Forelimb muscle (tissue), 1 donor: ENCODE measurements around the gene CSTPP1. TPM values are rescaled to one million over a fixed set of nuclear protein-coding genes. Genes with fewer than 3 reads are reported as not detected.
A peak's percentile ranks its signal among the peaks of the same experiment; 100 is the strongest.

Experiments used
- DNase-seq: peaks from one replicate; pipeline ENCODE4 v3.0.0-alpha.2; 2013; ENCODE audit warnings: low read depth
- polyA plus RNA-seq: library from polyadenylated mRNA; unstranded; fragments of 120-200 nt; gene quantifications from one replicate; pipeline ENCODE4 v1.2.1, GENCODE V29; 2013; ENCODE audit not compliant: insufficient read length

The CSTPP1 gene
- polyA plus RNA-seq, 1 donor: 20.0 TPM

DNA sequence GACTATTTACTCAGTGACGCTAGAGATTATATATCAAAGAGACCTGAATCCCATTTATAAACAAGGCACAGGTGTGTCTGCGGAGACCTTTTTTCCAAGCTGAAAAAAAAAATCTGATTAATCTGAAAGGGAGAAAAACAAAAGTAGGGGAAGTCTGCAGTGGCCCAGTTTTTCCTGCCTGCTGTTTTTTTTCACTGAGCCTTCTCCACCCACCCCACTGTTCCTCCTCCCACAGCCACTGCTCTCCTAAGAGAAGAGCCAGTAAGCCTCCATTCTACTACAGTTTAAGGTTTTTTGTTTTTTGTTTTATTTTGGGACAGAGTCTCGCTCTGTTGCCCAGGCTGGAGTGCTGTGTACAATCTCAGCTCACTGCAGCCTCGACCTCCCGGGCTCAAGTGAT lies 221.7 kb downstream of the CSTPP1 start:
- no peak for DNase-seq

DNA sequence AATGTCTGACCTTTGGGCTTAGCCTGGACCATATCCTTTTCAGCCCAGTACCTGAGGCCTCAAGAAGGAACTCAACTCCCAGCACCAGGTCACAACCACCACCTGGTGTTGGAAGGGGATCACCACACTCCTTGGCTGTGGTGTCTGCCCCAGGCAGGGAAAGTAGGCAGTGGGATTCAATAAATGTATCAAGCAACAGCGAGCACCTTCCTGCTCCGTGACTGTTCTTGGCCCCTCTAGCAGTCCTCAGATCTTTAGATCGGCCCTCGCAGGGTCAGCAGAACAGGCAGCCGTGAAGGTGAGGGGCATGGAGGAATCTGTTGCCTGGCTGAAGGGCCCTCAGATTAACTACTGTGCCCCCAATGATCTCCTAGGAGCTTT lies 224.2 kb downstream of the CSTPP1 start:
- DNase-seq: no peak

DNA sequence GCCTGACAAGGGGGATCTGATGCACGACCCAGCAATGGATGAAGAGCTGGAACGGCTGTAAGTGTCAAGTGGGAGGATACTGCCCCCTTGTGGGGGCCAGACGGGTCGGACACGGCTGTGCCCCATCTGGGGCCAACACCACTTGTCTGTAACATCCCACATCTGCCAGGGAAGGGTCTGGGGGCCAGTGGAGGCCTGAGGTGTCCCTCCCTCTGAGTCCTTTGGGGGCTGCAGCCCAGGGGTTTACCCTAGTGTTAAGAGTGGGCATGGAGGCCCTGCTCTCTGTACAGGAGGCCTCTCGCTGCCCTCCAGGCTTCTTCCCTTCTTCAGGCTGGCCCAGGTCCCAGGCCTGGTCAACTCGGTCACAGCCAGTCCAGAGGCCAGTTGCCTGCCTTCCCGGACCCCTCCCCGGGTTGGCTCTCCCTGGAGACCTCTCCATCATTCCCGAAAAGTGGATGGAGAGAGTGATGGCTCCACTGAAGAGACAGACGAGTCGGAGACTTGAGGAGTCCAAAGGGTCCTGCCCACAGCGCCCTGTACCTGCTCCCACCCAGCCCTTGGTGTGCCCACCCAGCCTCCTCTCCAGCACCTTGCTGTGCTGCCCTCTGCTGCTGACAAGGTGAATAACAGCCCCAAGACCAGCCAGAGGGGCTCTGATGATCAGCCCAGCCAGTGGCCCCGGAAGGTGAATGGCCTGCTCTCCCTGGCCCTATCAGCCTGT lies 224.7 kb downstream of the CSTPP1 start:
- DNase-seq: no peak

DNA sequence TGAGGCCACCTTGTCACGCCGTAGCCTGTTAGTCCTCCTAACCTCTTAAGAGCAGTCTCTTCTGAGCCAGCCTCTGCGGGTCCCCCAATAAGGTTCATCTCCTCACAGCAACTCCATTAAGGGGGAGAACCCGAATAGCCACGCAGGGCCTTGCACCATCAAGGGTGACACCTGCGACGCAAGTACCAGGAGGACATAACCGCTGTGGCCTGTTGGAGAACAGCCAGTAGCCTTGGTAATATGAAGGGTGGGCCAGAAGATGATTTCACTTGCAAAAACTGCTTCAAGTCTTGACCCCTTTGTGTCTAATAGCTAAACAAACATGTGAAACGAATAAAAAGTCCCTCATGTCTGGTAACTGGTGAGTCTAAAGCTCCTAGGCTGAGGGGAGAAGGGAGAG lies 225.3 kb downstream of the CSTPP1 start:
- no peak for DNase-seq

DNA sequence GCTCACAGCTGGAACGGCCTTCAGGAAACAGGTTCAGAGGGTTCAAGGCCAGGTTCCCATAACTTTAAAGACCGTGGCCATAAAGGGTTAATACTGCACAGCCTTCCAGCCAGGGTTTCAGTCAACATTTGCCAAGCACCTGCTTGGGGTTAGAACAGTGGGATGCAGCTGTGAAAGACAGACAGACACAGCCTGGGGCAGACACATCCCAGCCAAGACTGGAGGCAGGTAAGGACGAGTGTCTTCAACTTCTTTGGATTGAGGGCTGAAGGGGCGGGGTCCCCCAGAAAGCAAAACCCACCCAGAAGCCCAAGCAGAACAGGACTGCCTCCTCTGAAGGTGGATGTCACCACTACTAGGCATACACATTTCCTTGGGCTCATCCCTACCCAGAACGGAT lies 225.9 kb downstream of the CSTPP1 start:
- DNase-seq: no peak

DNA sequence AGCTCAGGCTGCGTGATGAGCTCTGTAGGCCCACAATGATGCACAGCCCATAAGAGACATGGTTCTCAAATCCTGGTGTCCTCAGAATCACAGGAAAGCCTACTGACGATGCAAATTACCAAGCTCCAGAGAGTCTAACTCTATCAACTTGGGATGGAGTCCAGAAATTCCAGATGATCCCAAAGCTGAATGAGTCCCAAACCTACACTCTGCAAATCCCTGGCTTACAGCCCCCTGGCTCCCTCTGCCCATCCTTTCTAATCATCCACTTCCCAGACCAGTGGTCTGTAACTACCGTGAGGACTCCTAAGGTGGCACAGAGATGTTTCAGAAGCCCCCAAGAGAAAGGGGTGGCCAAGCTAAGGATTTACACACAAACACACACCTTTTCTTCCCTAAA lies 226.6 kb downstream of the CSTPP1 start:
- DNase-seq: no peak

DNA sequence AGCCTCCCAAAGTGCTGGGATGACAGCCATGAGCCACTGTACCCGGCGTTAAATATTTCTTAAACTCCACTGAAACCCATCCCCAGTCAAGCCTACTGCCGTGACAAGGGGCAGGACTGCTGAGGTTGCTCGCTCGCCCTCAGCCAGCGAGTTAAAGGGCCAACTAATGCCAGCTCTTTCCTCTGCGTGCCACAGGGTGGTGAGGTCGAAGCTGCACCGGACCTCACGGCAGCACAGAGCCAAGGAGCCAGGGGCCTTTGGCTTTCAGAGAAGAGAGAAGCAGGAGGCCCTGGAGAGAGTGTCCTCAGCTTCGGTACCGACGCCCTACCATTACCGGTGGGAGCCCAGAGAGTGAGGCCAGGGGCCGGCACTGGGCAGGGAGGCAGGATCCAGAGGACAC lies 227.3 kb downstream of the CSTPP1 start:
- no peak for DNase-seq

DNA sequence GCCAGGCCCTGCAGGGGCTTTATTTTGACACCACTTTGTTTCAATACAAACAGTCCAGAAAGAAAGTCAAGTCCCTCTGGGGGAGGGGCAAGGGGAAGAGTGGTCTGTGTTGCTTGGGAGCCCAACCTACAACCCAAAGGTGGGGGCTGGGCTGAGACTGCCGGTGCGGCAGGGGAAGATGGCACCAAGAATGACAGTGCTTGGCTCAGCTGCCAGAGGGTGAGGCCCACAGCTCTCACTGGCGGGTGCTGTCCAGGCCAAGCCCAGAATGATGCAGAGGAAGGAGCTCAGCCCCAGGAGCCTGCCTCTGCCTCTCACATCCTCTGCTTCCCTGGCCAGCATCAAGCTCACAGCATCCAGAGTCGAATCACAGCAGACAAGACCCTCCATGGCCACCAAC lies 227.8 kb downstream of the CSTPP1 start:
- no peak for DNase-seq

DNA sequence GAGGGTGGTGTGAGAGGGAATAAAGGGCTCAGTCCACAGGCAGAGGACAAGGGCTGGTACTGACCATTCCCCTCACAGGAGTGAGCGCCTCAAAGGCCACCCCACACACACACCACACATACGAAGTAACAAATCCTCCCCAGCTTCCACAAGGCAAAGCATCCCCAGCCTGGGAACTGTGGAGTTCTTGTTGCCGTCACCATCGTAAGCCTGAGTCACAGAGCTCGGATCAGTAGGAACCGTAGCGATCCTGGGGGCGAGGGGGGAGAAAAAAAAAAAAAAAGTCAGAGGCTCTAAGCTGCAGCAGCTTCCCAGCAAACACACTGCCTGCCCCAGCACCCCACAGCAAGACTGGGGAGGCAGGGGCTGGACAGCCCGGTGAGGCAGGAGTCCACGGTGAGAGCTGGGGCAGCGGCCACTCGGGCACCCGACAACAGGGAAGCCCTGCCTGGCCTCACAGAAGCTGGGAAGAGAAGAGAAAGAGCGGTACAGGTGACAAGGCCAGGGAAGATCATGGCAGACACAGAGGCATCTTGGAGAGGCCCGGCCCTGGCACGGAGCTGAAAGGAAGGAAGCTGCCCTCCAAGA lies 228.8 kb downstream of the CSTPP1 start:
- DNase-seq: no peak

DNA sequence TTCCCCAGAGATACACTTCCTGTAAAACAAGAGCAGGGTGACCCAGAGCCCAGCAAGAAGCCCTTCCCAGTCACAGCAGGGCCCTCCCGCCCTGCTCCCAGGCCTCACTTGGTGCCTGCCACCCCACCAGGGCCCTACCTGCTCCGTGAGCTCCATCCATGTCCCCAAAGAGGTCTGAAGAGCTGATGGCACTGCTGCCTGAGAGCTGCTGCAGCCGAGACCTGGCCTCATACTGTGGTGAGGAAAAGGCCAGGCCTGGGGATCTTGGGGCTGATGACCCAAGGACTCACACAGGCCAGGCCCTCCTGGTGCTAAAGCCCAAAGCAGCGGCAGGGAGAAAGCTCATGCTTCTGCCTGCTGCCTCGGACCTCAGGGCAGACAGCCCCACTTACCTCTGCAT lies 229.8 kb downstream of the CSTPP1 start:
- DNase-seq: no peak

DNA sequence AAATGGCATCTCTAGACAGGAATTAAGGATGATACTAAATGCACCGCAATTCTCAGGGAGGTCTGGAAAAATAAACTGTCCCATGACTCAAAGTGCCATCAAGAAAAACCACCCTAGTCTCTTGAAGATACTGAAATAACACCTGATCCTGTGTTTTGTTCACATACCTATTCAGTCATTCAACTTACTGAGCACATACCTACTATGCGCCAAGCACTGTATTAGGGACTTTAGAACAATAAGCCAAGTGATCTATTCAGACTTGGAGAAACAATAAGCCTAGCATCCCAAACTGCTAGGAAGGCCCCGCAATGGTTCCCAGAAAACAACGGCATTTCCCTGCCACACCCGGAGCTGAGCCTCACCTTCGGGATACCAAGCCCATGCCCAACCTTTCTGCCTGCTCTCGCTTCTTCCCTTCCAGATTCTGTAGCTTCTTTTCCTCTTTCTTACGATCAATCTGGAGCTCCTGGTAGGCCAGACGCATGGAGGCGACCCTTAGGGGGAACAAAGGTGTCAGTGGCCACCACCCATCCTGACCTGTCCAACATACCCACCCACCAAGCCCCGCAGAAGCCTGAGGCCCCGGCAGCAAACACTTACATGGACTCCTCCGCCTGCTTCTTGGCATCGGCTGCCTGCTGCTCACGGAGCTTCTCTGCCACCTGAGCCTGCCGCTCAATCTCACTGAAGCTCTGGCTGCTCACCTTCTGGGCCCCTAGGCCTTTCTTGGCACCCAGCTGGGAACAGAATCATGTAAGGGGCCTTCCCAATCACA lies 234.7 kb downstream of the CSTPP1 start:
- no peak for DNase-seq

DNA sequence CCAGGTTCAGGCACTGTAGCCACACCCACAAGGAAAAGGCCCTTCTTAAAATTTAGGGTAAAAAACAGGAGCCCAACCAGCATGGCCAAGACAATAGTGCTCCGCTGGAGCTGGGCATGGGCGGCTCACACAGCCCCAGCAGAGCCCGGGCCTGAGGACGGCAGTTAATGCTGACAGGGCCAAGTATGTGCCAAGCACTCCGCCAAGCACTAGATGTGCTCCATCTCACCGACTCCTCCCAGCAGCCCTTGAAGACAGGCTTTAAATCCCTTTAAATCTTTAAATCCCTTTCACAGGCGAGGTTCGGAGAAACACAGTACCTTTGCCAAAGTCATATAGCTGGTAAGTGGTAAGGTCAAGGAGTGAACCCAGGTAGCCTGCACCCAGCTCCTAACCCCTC lies 235.3 kb downstream of the CSTPP1 start:
- DNase-seq: no peak

DNA sequence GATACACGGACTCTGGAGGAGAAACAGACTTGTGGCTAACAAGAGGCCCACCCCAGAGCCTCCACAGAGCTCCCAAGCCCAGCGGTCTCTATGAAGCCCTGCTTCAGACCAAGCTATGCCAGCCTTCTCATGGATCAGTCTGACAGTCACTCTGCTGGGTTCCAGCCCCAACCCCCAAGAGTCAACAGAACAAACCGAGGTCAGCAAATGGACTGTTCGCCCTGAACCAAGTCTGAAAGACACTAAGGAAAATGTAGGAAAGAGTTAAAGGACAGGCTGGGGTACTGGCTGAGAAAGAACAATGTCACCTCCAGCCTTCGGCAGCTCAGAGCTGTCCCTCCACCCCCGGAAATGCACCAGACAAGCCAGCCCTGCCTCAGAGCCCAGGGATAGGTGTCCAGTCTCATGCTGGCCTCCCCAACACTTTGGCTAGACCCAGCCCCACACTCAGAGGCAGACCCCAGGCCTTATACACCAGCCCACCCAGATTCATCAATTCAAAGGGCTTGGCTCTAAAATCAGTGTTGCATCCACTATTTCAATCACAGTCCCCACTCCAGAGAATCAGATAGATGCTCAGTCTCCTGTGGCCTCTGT lies 236.3 kb downstream of the CSTPP1 start:
- DNase-seq: no peak

DNA sequence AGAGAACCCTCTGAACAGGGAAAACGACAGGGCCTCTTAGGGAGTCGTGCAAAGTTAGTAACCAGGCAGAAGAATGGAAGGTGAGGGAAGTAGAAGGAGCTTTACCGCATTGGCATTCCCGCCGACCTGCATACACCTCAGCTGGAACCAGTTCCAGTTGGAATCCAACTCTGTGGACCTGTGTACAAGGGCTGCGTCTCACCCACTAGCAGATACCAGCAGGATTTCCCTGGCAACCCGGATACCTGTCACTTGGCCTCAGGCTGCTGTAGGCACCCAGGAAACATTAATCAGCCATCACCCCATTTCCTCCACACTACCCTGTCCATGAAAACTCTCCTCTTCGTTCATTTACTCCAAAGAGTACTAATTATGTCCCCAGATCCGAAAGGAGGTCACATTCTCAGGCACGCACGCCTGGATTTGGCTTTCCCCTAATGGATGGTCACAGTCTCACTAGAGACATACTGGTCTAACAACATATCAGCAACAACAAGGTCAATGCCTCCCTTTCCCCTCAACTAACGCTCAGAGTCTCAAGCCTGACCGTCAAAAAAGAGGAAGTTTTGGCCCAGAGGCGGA lies 239.3 kb downstream of the CSTPP1 start:
- DNase-seq: no peak

DNA sequence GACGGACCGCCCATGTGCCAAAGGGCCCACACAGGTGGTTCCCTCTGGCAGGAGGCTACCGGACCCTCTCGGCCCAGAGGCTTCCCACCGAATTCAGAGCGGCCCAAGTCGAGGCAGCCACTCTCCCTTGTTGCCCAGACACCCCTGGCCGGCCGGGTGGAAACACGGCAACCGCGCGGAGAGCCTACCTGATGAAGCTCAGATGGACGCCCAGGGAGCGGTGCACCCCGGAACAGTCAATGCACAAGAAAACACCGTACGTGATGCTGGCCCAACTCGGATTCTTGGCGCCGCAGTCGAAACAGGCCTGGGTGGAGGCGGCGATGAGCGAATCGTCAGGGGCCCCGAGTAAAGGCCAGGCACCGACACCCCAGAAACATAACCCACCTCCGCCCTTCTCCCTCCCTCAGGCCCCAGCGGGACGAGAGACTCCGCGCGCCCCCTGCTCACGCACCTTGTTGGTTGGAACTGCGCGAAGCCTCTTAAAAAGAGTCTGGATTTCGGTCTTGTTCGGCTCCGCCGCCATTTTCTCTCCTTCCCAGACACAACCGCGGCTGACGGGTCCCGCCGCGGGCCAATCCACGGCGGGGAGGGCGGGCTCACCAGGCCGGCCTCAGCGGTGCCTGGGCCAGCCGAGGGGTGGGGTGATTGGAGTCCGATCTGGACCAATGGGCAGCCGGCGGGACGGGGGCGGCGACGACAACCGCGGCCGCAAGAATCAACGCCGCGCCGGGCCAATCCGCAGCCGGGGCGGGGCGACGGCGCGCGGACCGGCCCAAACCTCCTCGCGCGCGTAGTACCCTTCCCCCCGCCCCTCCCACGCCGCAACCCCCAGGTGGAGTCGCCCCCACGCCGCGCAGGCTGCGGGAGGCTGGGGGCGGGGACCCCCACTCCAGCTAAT lies 240.0 kb downstream of the CSTPP1 start, which contains the start of gene ARFGAP2:
TSS of gene ARFGAP2 (minus strand) at position 552 of the 901 bp plus-strand sequence. CDS start at position 526, 26 bp downstream.
- peak; percentile 84 for DNase-seq

DNA sequence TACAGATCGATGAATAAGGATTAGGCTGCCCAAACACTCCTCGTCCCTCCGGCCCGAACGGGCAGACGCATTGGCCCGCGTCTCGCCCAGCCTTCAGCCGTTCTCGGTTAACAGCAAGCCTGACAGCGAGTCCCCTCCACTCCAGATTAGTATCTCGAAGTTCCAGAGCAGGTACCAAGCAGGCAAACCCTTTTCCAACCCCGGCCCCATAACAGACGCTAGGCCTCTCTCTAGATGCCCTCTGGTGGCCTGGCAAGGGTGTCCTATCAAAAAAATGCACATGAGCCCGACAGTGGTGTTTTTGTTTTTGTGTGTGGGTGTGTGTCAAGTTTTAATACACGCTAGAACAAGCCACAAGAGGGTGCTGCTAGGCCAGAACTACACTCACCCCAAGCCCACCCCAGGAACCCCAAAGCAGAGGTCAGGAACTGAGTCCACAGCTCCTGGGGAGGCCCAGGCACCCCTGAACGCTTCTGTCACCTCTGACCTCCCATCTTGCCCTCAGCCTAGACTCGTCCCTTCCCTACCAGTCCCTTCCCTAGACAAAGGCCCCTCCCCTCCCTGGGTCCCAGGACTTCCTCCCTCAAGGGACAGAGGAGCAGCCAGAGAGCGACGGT lies 240.8 kb downstream of the CSTPP1 start:
- DNase-seq: no peak

DNA sequence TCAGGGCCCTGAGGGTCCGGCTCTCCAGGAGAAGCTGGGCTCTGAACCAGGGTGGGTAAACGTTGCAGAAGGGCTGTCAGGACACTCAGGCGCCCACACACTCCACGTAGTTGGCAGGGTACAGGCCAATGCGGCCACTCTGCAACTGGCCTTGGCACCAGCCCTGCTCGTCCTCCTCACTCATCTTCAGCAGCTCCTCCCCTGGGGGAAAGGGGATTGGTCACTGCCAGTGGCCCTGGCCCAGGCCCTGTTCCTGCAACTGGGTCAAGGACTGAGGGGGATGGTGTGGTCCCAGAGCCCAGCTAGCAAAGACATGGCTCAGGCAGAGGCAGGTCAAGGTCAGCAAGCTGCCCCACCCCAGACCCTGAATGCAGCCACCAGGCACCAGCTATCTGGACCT lies 241.3 kb downstream of the CSTPP1 start:
- DNase-seq: no peak

DNA sequence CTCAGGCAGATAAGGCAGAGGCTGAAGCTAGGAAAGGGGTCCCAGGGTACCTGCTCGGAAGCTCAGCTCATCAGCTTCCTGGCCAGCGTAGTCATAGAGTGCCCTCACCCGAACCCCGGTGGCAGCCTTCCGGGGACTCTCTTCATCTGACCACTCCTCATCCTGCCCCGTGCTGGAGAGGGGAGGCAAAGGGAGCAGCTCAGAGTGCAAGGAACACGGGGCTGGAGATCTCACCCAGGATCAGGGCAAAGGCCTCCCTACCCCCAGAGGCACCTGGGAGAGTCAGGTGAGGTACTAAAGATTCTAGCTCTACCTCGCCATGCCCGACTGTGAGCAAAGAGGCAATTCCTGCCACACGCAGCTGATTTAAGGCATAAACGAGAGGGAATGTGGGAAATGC lies 241.8 kb downstream of the CSTPP1 start:
- DNase-seq: no peak

DNA sequence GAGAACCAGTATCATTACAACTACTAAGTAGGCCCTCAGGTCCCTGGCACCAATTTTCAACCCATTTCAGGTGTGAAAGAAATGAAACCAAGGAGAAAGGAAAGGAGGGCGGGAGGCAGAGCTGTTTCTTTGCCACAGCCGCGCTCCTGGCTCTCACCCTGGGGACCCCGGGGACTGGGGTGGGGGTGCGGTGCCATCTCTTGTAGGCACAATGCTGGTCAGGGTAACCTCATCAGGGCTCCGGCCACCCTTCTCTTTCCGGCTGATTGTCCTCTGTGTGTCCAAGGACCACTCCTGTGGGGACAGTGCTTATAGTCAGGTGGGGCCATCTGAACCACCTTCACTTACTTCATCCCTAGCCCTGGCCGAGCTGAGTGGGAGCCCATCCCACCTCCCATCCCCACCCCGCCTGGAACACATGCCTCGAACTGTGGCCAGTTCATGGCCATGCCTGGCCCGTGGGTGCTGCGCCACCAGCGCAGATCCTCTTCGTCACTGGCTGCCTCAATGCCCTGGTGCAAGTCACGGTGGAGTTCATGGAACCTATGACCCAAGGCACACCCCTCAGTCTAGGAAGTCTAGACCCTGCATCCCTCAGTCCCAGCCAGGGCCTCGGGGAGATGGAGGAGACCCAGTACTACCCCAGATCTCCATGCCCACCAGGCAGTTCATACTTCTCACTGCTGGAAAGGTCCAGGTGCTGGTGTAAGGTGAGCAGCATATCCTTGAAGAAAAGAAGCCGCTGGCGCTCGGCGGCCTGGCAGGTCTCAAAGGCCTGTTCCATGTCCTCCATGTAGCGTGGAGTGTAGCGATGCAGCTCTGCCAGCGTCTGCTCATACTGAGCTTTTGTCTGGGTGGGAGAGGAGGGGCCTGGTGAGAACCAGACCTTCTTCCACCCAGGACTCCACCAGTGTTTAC lies 242.4 kb downstream of the CSTPP1 start:
- DNase-seq: no peak

DNA sequence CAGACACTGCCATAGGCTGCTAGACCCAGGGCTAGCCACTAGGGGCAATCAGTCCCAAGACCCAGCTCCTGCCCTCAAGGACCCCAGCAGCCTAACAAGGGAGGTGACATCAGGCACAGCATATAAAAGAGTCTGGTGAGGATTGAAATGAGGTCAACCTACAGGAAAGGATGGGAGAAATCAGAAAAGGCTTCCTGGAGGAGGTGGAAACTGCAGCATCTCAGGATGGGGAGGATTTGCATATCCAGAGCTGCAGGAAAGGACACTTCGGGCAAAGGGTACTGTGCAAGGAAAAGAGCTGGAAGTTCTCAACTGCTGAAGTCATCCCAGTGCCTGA lies 243.1 kb downstream of the CSTPP1 start:
- DNase-seq: no peak
